Lower leg skin (tissue), 3 donors: ENCODE data around the gene CWC15.

ENCODE experiments used
- POLR2A ChIP-seq, 2 donors: fragments of 450-650 bp; IDR thresholded peaks; one replicate each; pipeline ENCODE4 v1.6.1; 2016 to 2017; ENCODE audit warnings: antibody characterized with exemption in 2 of 2, mild to moderate bottlenecking in 1 of 2, moderate library complexity in 1 of 2
- TF ChIP-seq, protein P1 (sequence below), 3 donors: fragments of 450-650 bp; IDR thresholded peaks; one replicate each; pipeline ENCODE4 v1.5.1; 2016; ENCODE audit warnings: antibody characterized with exemption in 3 of 3, mild to moderate bottlenecking in 3 of 3, moderate library complexity in 2 of 3

GRCh38 chr11:94956963-94957362, 16.4 kb downstream of the CWC15 start:
- TF ChIP-seq, protein P1, sequence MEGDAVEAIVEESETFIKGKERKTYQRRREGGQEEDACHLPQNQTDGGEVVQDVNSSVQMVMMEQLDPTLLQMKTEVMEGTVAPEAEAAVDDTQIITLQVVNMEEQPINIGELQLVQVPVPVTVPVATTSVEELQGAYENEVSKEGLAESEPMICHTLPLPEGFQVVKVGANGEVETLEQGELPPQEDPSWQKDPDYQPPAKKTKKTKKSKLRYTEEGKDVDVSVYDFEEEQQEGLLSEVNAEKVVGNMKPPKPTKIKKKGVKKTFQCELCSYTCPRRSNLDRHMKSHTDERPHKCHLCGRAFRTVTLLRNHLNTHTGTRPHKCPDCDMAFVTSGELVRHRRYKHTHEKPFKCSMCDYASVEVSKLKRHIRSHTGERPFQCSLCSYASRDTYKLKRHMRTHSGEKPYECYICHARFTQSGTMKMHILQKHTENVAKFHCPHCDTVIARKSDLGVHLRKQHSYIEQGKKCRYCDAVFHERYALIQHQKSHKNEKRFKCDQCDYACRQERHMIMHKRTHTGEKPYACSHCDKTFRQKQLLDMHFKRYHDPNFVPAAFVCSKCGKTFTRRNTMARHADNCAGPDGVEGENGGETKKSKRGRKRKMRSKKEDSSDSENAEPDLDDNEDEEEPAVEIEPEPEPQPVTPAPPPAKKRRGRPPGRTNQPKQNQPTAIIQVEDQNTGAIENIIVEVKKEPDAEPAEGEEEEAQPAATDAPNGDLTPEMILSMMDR (IDR thresholded peaks at IDR 0.05): no peak
- no peak for TF ChIP-seq POLR2A (IDR thresholded peaks at IDR 0.05)
